NCI-H2196 treated with DMSO at 0.1 percent for 48 hours (cell line): Measurements from ENCODE around the gene HENMT1.
"Not testable (repeated sequence)": the region's sequence is repeated elsewhere in the genome, so short reads cannot be mapped to it uniquely, and the experiment has no call there.

ENCODE experiments used
- DNase-seq: peaks from one replicate; lab custom pipeline; 2025; ENCODE audit not compliant: unreplicated experiment; lab: John Stamatoyannopoulos, UW

HENMT1 gene

GRCh38 chr1:108661030-108661609 is at the start of gene HENMT1:
Gene HENMT1 (minus strand): TSS chr1:108661093. CDS start chr1:108659884, 1,209 bp downstream.
- DNase-seq, result no peak

- no peak for DNase-seq
These were observed 48.1 kb upstream of the HENMT1 start for GRCh38 chr1:108708691-108709660.

GRCh38 chr1:108706643-108707042 is 45.8 kb upstream of the HENMT1 start:
- DNase-seq, result no peak

- no peak for DNase-seq
These were observed 43.6 kb upstream of the HENMT1 start for GRCh38 chr1:108704496-108704895.

GRCh38 chr1:108703939-108704338 is 43.0 kb upstream of the HENMT1 start:
- no peak for DNase-seq

- DNase-seq, result not testable (repeated sequence)
These were observed 41.2 kb upstream of the HENMT1 start for GRCh38 chr1:108702109-108702508.

- no peak for DNase-seq
These were observed 40.4 kb upstream of the HENMT1 start for GRCh38 chr1:108701176-108701849.

GRCh38 chr1:108699375-108700332 is 38.8 kb upstream of the HENMT1 start:
- no peak for DNase-seq

- no peak for DNase-seq
These were observed 34.6 kb upstream of the HENMT1 start for GRCh38 chr1:108695535-108695934.

GRCh38 chr1:108692724-108693655 is 32.1 kb upstream of the HENMT1 start:
- DNase-seq, result no peak

GRCh38 chr1:108691942-108692723 is 31.2 kb upstream of the HENMT1 start, which contains the start of gene PRPF38B:
Gene PRPF38B (plus strand): TSS chr1:108692310. CDS start chr1:108692592, 282 bp downstream.
- DNase-seq, result peak; percentile 82

- DNase-seq, result no peak
These were observed 30.4 kb upstream of the HENMT1 start for GRCh38 chr1:108691128-108691941.

GRCh38 chr1:108686614-108687313 is 25.9 kb upstream of the HENMT1 start:
- DNase-seq, result no peak

- no peak for DNase-seq
These were observed 24.6 kb upstream of the HENMT1 start for GRCh38 chr1:108685529-108685928.

- not testable (repeated sequence) for DNase-seq
These were observed 20.8 kb upstream of the HENMT1 start for GRCh38 chr1:108681701-108682100.

GRCh38 chr1:108679586-108680213 is 18.8 kb upstream of the HENMT1 start:
- no peak for DNase-seq

GRCh38 chr1:108678706-108679105 is 17.8 kb upstream of the HENMT1 start:
- DNase-seq, result no peak
